ENCODE measurements around the gene EDC4.
"Not testable (repeated sequence)": the region's sequence is repeated elsewhere in the genome, so short reads cannot be mapped to it uniquely, and the experiment has no call there.

The EDC4 gene

GRCh38 chr16:67901734-67902133 lies 28.9 kb downstream of the EDC4 start:
- no peak for DNase-seq (ENCODE audit: low read depth, low spot score)
- in situ Hi-C loops (cut with HindIII; ENCODE audit: low sequenced_read_pairs) = no loop called here
- H3K4me3 ChIP-seq (ENCODE audit: low read depth, low read length) = no peak overlapping the region
- TF ChIP-seq CTCF (IDR thresholded peaks at IDR 0.05; ENCODE audit: low read depth, low read length) = no peak

GRCh38 chr16:67902831-67903230 lies 30.0 kb downstream of the EDC4 start:
- H3K4me3 ChIP-seq (ENCODE audit: low read depth, low read length) = no peak overlapping the region
- no peak for TF ChIP-seq CTCF (IDR thresholded peaks at IDR 0.05; ENCODE audit: low read depth, low read length)
- DNase-seq (ENCODE audit: low read depth, low spot score) = no peak
- in situ Hi-C loops (cut with HindIII; ENCODE audit: low sequenced_read_pairs) = no loop called here

GRCh38 chr16:67907397-67908180 lies 34.7 kb downstream of the EDC4 start:
- in situ Hi-C loops (cut with HindIII; ENCODE audit: low sequenced_read_pairs) = no loop called here
- DNase-seq (ENCODE audit: low read depth, low spot score) = no peak
- TF ChIP-seq CTCF (IDR thresholded peaks at IDR 0.05; ENCODE audit: low read depth, low read length) = no peak
- no peak overlapping the region for H3K4me3 ChIP-seq (ENCODE audit: low read depth, low read length)

GRCh38 chr16:67909056-67909742 lies 36.3 kb downstream of the EDC4 start:
- in situ Hi-C loops (cut with HindIII; ENCODE audit: low sequenced_read_pairs) = no loop called here
- TF ChIP-seq CTCF (IDR thresholded peaks at IDR 0.05; ENCODE audit: low read depth, low read length) = no peak
- no peak overlapping the region for H3K4me3 ChIP-seq (ENCODE audit: low read depth, low read length)
- no peak for DNase-seq (ENCODE audit: low read depth, low spot score)

GRCh38 chr16:67910158-67910557 lies 37.3 kb downstream of the EDC4 start:
- TF ChIP-seq CTCF (IDR thresholded peaks at IDR 0.05; ENCODE audit: low read depth, low read length) = no peak
- no peak overlapping the region for H3K4me3 ChIP-seq (ENCODE audit: low read depth, low read length)
- in situ Hi-C loops (cut with HindIII; ENCODE audit: low sequenced_read_pairs) = no loop called here
- DNase-seq (ENCODE audit: low read depth, low spot score) = peak; percentile 73

GRCh38 chr16:67914758-67915495 lies 42.1 kb downstream of the EDC4 start:
- no peak for DNase-seq (ENCODE audit: low read depth, low spot score)
- in situ Hi-C loops (cut with HindIII; ENCODE audit: low sequenced_read_pairs) = no loop called here

GRCh38 chr16:67915496-67915769 lies 42.6 kb downstream of the EDC4 start:
- DNase-seq (ENCODE audit: low read depth, low spot score); H3K4me3 ChIP-seq (ENCODE audit: low read depth, low read length); in situ Hi-C loops (cut with HindIII; ENCODE audit: low sequenced_read_pairs): not testable (repeated sequence)

More at GRCh38 chr16:67914758-67915495, 42.1 kb downstream of the EDC4 start:
- TF ChIP-seq CTCF (IDR thresholded peaks at IDR 0.05; ENCODE audit: low read depth, low read length) = no peak
- H3K4me3 ChIP-seq (ENCODE audit: low read depth, low read length) = no peak overlapping the region

All from astrocyte of the spinal cord (primary cell).